Small intestine (tissue), 7 donors: Measurements from ENCODE around the gene ZNRF3. TPM values are rescaled to one million over a fixed set of nuclear protein-coding genes. Genes with fewer than 3 reads are reported as not detected.
"Not testable (repeated sequence)": the region's sequence is repeated elsewhere in the genome, so short reads cannot be mapped to it uniquely, and the experiment has no call there.

ENCODE experiments used
- DNase-seq, 2 donors: peaks; one replicate each; pipeline versions ENCODE4 v3.0.0 to v3.0.0-alpha.2; 2013
- FAIRE-seq: peaks from 2 replicates; lab custom pipeline; 2012; peaks lifted over from hg19 to GRCh38; lab: Jason Lieb, UNC
- H3K27ac ChIP-seq, 3 donors: one replicate each; pipeline ENCODE4 v1.5.1; 2013; ENCODE audit warnings: low read length in 2 of 3, mild to moderate bottlenecking in 2 of 3, control low read depth in 1 of 3, inconsistent platforms in 1 of 3, low read depth in 1 of 3, moderate library complexity in 1 of 3
- H3K27me3 ChIP-seq, 3 donors: one replicate each; pipeline ENCODE4 v1.6.1; 2013; ENCODE audit warnings: low read length in 3 of 3, inconsistent platforms in 1 of 3; ENCODE audit not compliant: control insufficient read depth in 3 of 3, insufficient read depth in 3 of 3
- H3K36me3 ChIP-seq, 3 donors: one replicate each; pipeline ENCODE4 v1.6.1; 2013; ENCODE audit warnings: low read length in 3 of 3, inconsistent platforms in 1 of 3, low read depth in 1 of 3, mild to moderate bottlenecking in 1 of 3, moderate library complexity in 1 of 3; ENCODE audit not compliant: control insufficient read depth in 3 of 3, insufficient read depth in 2 of 3
- H3K4me1 ChIP-seq, 3 donors: one replicate each; pipeline ENCODE4 v1.6.1; 2013; ENCODE audit warnings: low read length in 2 of 3, inconsistent platforms in 1 of 3, low read depth in 1 of 3, mild to moderate bottlenecking in 1 of 3, moderate library complexity in 1 of 3; ENCODE audit not compliant: control insufficient read depth in 3 of 3, insufficient read depth in 2 of 3
- H3K4me3 ChIP-seq, 3 donors: one replicate each; pipeline ENCODE4 v1.5.1; 2013; ENCODE audit warnings: low read length in 3 of 3, control low read depth in 1 of 3, inconsistent platforms in 1 of 3, low read depth in 1 of 3, mild to moderate bottlenecking in 1 of 3, moderate library complexity in 1 of 3
- H3K9me3 ChIP-seq, 2 donors: one replicate each; pipeline ENCODE4 v1.6.1; 2013; ENCODE audit warnings: low read depth in 1 of 2, low read length in 1 of 2; ENCODE audit not compliant: control insufficient read depth in 2 of 2, insufficient read depth in 1 of 2
- WGBS, 3 donors: extraction: QIAGEN DNeasy Blood & Tissue Kit; methylation state at CpG; one replicate each; pipeline ENCODE4 v1.1.7; 2013; 5-methylcytosine and 5-hydroxymethylcytosine counted together
- polyA plus RNA-seq, 4 donors: library from polyadenylated mRNA; stranded (reverse) in 3 of 4; unstranded in 1 of 4; fragments of 200-250 nt in 3 of 4; fragments of 120-200 nt in 1 of 4; gene quantifications; one replicate each; pipeline versions ENCODE4 v1.2.1 to v1.2.3, GENCODE V29; 2013
- donor health status: healthy with polysubstance abuse.
- donor health status: control.
- donor health status: control.
- donor health status: Bipolar disorder and iron deficiency.
- donor health status: healthy.

The ZNRF3 gene
- polyA plus RNA-seq, 4 donors: 0.22 to 9.1 (median 4.2) TPM

DNA sequence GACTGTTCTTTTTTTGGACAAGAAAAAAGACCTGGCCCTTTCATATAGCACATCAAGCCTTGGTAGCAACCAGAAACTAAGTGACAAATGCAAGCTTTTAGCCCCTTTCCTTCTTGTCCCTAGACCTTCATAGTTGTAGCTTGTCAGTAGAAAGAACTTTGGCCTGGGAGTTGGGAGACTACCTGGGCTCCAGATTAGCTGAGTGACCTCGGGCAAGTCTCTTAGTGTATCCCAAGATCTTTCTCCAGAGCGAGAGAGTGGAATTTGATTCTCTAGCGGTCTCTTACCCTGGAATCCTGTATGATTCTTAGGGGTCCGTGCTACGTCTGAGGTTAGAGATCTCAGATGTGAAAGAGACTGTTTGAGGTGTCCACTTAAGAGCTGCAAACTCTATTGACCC lies 59.0 kb downstream of the ZNRF3 start:
- peaks cover 0 to 1% (median 0%) of the 10 kb centered on the region in 3 donors for H3K27me3 ChIP-seq
- H3K4me1 ChIP-seq: peaks cover 5 to 31% (median 8%) of the 10 kb centered on the region in 3 donors
- DNase-seq (peak in 1 of 2 donors; percentile 66), FAIRE-seq (no peak)
- WGBS, 3 donors: 28 to 75% (median 53%) methylated on average over 5 of the region's 5 CpGs
- peaks cover 0 to 8% of the 10 kb centered on the region in 2 donors for H3K9me3 ChIP-seq
- no peak overlapping the region for H3K4me3 ChIP-seq
- H3K27ac ChIP-seq: no peak overlapping the region
- H3K36me3 ChIP-seq: no peaks in the 10 kb centered on the region

DNA sequence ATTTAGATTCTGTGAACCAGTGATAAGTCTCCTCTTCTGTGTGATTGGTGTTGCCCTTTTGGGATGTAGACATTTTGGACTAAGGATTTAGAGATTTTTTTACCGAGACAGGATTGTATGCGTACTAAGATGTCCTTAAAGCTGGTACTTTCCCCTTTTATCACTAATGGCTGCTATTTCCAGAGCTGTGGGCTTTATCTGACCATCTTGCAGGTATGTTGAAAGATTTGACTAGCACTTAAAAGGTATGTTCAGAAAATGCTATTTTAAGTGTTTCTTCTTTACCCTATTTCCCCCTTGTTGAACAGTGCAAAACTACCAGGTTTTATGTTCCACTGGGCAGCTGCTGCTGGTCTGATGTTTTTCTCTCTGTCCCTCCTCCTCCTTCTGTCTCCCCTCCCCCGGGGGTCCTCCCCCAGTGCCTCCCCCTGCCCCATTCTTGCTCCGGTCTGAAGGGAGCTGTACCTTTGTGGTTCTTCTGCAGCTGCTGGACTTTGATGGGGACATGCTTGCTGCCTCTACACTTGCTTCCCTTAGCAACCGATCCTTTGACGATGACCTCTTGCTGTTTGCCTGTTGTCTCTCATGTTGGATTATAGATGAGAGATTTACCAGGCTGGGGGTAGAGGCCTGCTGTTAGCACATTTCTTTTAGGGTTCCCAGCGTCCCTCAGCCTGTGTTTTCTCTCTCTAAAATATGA lies 59.6 kb downstream of the ZNRF3 start:
- no peak overlapping the region for H3K4me3 ChIP-seq
- 39 to 55% (median 43%) methylated on average over 7 of the region's 7 CpGs for WGBS, 3 donors
- no peaks in the 10 kb centered on the region for H3K36me3 ChIP-seq
- H3K27me3 ChIP-seq: peaks cover 0 to 1% (median 0%) of the 10 kb centered on the region in 3 donors
- no peak for DNase-seq
- H3K9me3 ChIP-seq: peaks cover 0 to 13% of the 10 kb centered on the region in 2 donors
- peaks cover 5 to 33% (median 8%) of the 10 kb centered on the region in 3 donors for H3K4me1 ChIP-seq
- no peak for FAIRE-seq
- H3K27ac ChIP-seq: no peak overlapping the region

DNA sequence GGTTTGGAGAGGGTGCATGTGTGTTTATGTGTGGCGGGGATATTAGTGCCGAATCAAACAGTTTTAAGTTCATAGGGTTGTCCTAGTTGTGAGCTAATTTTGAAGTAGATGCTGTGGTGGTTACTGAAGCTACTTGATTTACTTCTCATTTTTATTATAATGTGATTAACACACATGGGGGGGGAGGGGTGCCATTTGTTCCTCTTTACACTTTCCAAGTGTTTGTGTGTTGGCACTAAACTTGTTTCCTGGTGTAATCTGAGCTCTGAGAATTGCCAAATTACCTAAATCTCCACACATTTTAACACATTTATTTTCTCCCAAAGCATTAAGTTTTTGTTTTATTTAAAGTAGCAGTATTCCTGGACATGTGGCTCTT lies 60.1 kb downstream of the ZNRF3 start:
- 75 to 78% (median 75%) methylated on average over 2 of the region's 2 CpGs for WGBS, 3 donors
- no peak for FAIRE-seq

DNA sequence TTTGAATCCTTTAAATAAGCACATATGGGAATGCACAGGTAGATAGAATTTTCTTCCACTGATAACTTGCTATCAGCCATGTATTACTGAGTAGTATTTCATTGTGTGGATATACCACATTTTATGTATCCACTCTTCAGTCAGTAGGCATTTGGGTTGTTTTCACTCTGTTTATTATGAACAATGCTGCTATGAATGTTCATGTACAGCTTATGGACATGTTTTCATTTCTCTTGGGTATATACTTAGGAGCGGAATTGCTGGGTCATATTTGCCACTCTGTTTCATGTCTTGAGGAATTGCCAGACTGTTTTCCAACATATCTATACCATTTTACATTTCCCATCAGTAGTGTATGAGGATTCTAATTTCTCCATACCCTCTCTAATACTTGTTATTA lies 63.8 kb downstream of the ZNRF3 start:
- H3K27ac ChIP-seq: no peak overlapping the region
- H3K9me3 ChIP-seq: peaks cover 0 to 13% of the 10 kb centered on the region in 2 donors
- DNase-seq (no peak), FAIRE-seq (no peak)
- peaks cover 2 to 40% (median 6%) of the 10 kb centered on the region in 3 donors for H3K4me1 ChIP-seq
- WGBS, 3 donors: 96 to 97% (median 96%) methylated on average over 1 of the region's 1 CpG
- peaks cover 0 to 2% (median 0%) of the 10 kb centered on the region in 3 donors for H3K36me3 ChIP-seq
- no peak overlapping the region for H3K4me3 ChIP-seq
- no peaks in the 10 kb centered on the region for H3K27me3 ChIP-seq

More for the DNA sequence above, 60.1 kb downstream of the ZNRF3 start:
- DNase-seq: no peak
- Histone ChIP-seq H3K4me1 (peaks cover 5 to 33% (median 8%) of the 10 kb centered on the region in 3 donors), H3K27ac (no peak overlapping the region), H3K9me3 (peaks cover 0 to 13% of the 10 kb centered on the region in 2 donors), H3K36me3 (no peaks in the 10 kb centered on the region), H3K27me3 (peaks cover 0 to 1% (median 0%) of the 10 kb centered on the region in 3 donors), H3K4me3 (no peak overlapping the region)

DNA sequence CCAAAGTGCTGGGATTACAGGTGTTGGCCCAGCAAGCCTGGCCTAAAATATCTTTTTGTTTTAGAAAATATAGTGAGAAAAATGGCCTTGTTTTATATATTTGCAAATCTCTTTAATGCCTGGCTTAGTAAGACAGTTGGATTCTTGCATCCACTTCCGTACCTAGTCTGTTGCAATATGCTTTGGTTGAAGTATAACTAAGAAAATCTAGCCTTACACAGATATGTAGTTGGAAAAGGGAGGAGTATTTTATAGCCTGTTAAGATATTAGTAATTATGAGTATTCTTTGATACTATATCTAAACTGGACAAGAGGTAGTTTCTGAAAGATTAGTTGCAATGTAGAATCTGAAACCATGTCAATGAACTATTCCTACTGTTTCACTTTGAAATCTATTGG lies 65.1 kb downstream of the ZNRF3 start:
- Histone ChIP-seq H3K4me1 (peaks cover 0 to 40% (median 1%) of the 10 kb centered on the region in 3 donors), H3K27me3 (no peaks in the 10 kb centered on the region), H3K36me3 (peaks cover 0 to 2% (median 0%) of the 10 kb centered on the region in 3 donors), H3K9me3 (peaks cover 0 to 13% of the 10 kb centered on the region in 2 donors), H3K4me3 (no peak overlapping the region), H3K27ac (peak overlapping the region in 2 of 3 donors; percentile 52 to 77)
- 19 to 70% (median 36%) methylated on average over 1 of the region's 1 CpG for WGBS, 3 donors
- FAIRE-seq: no peak
- peak; percentile 68 to 85 for DNase-seq

DNA sequence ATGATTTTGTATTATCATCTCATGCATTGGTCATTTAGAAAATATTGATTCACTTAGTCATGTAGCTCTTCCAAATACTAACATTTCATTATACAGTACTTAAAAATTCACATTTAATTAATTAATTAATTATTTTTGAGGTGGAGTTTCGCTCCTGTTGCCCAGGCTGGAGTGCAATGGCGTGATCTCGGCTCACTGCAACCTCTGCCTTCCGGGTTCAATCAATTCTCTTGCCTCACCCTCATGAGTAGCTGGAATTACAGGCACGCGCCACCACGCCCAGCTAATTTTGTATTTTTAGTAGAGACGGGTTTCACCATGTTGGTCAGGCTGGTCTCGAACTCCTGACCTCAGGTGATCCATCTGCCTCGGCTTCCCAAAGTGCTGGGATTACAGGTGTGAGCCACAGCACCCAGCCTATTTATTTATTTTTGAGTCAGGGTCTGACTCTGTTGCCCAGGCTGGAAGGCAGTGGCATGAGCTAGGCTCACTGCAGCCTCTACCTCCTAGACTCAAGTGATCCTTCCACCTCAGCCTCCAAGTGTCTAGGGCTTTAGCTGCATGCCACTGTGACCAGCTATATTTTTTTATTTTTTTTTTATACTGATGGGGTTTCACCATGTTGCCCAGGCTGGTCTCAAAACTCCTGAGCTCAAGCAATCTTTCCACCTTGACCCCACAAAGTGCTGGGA lies 65.6 kb downstream of the ZNRF3 start:
- 21 to 72% (median 45%) methylated on average over 10 of the region's 10 CpGs for WGBS, 3 donors
- not testable (repeated sequence) for H3K27me3 ChIP-seq, H3K4me3 ChIP-seq, FAIRE-seq, H3K36me3 ChIP-seq
- peak overlapping the region in 1 of 3 donors; percentile 35 for H3K27ac ChIP-seq
- H3K9me3 ChIP-seq: peaks cover 0 to 13% of the 10 kb centered on the region in 2 donors
- peak in 1 of 2 donors; percentile 68 for DNase-seq
- peaks cover 0 to 40% (median 0%) of the 10 kb centered on the region in 3 donors for H3K4me1 ChIP-seq

DNA sequence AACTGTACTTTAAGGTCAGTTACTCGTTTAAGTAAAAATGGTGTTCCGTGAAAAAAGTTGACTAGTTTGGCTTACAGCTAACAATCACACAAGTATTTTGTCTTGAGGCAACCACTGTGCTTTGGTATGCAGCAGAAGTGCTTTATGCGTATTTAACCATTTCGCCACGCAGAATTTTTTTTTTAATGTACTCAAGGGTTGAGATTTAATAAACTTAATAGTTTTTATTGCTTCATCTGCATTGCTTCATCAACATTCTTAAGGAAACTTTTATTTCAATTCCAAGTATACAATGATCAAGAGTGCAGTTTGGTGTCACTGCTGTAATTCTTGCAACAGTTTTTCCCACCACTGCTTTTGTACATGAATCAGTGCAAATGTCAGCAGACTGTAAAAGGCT lies 66.4 kb downstream of the ZNRF3 start:
- H3K4me1 ChIP-seq: peaks cover 0 to 41% (median 0%) of the 10 kb centered on the region in 3 donors
- 78 to 88% (median 88%) methylated on average over 5 of the region's 5 CpGs for WGBS, 3 donors
- no peak overlapping the region for H3K27ac ChIP-seq
- H3K4me3 ChIP-seq: no peak overlapping the region
- FAIRE-seq (no peak), DNase-seq (no peak)
- peaks cover 0 to 13% of the 10 kb centered on the region in 2 donors for H3K9me3 ChIP-seq
- H3K36me3 ChIP-seq: peaks cover 0 to 2% (median 0%) of the 10 kb centered on the region in 3 donors
- H3K27me3 ChIP-seq: no peaks in the 10 kb centered on the region

DNA sequence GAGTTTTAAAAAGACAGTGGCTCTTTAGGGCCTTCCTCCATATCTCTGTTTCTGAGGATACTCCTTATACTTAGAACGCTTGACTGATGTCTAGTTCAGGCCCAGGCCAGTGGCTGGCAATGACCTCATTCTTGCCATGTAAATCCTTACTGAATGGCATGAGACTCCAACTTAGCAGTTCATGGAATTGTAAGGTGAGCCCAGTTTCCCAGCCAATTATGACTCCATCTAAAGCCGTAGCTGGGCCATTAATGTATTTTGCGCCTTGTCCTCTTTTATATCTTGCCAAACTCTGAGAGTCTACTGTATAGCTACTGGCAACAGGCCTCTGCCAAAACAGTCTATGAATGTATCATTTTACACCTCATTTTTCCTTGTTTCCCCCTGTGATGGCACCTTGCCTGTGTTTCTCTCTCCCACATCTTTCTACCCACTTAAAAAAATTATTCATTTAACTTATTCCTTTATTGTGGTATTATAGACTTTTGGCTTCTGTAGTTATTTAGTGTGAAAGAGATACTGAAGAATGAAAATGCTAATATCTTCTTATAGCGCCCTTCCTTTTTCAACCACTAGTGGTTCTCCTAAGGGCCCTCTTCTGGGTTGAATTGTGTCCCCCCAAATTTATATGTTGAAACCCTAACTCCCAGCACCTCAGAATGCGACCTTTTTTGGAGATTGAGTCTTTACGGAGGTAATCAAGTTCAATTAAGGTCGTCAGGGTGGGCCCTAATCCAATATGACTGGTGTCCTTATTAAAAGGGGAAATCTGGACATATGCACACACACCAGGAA lies 67.4 kb downstream of the ZNRF3 start:
- 71 to 89% (median 85%) methylated on average over 7 of the region's 7 CpGs for WGBS, 3 donors
- Histone ChIP-seq H3K36me3 (peaks cover 0 to 7% (median 0%) of the 10 kb centered on the region in 3 donors), H3K4me1 (peaks cover 0 to 41% (median 0%) of the 10 kb centered on the region in 3 donors), H3K27ac (no peak overlapping the region), H3K4me3 (no peak overlapping the region), H3K9me3 (peaks cover 0 to 13% of the 10 kb centered on the region in 2 donors), H3K27me3 (no peaks in the 10 kb centered on the region)
- FAIRE-seq (no peak), DNase-seq (no peak)
